ENCODE results near the gene IMPA2. TPM values are rescaled to one million over a fixed set of nuclear protein-coding genes. Genes with fewer than 3 reads are reported as not detected.

Gene IMPA2
- total RNA-seq, 1 experiment from 2014 or later: 22.4 TPM

- no peaks in the 10 kb centered on the region for H3K36me3 ChIP-seq (ENCODE audit: insufficient read depth, low read length, poor library complexity, severe bottlenecking)
- BruUV-seq (replicated peaks): no TSS peak
- no peak overlapping the region for H3K27ac ChIP-seq (ENCODE audit: low read depth, low read length, poor library complexity, severe bottlenecking)
- no peaks in the 10 kb centered on the region for H3K27me3 ChIP-seq (replicated peaks; ENCODE audit: insufficient read depth, low read depth, low read length, poor library complexity)
- H3K4me1 ChIP-seq (ENCODE audit: insufficient read depth, low read length, poor library complexity, severe bottlenecking): no peaks in the 10 kb centered on the region
- TF ChIP-seq CTCF (conservative IDR thresholded peaks at IDR 0.05; ENCODE audit: low read depth, low read length) (peak; percentile 37), EZH2 (IDR thresholded peaks at IDR 0.05; ENCODE audit: borderline replicate concordance, low read depth, low read length, poor library complexity, severe bottlenecking) (no peak)
- intact Hi-C loops (cut with micrococcal nuclease; ENCODE audit: unreplicated experiment): no loop called here
- H3K4me3 ChIP-seq (ENCODE audit: low read depth, low read length, poor library complexity, severe bottlenecking): no peak overlapping the region
- CTCF ChIA-PET: no interaction called here
- H3K9me3 ChIP-seq (ENCODE audit: low read depth, low read length, poor library complexity, severe bottlenecking): no peaks in the 10 kb centered on the region
- POLR2A ChIA-PET (ENCODE audit: low non-redundant PET): no interaction called here
- DNase-seq (ENCODE audit: low spot score): no peak
Observed at GRCh38 chr18:12057419-12058039, 76.2 kb downstream of the IMPA2 start.

- H3K4me3 ChIP-seq (ENCODE audit: low read depth, low read length, poor library complexity, severe bottlenecking): no peak overlapping the region
- intact Hi-C loops (cut with micrococcal nuclease; ENCODE audit: unreplicated experiment): no loop called here
- BruUV-seq (replicated peaks): no TSS peak
- no peak overlapping the region for H3K27ac ChIP-seq (ENCODE audit: low read depth, low read length, poor library complexity, severe bottlenecking)
- DNase-seq (ENCODE audit: low spot score): peak; percentile 22
- no peaks in the 10 kb centered on the region for H3K9me3 ChIP-seq (ENCODE audit: low read depth, low read length, poor library complexity, severe bottlenecking)
- H3K36me3 ChIP-seq (ENCODE audit: insufficient read depth, low read length, poor library complexity, severe bottlenecking): no peaks in the 10 kb centered on the region
- TF ChIP-seq EZH2 (IDR thresholded peaks at IDR 0.05; ENCODE audit: borderline replicate concordance, low read depth, low read length, poor library complexity, severe bottlenecking): no peak
- no peak for TF ChIP-seq CTCF (conservative IDR thresholded peaks at IDR 0.05; ENCODE audit: low read depth, low read length)
- H3K4me1 ChIP-seq (ENCODE audit: insufficient read depth, low read length, poor library complexity, severe bottlenecking): no peaks in the 10 kb centered on the region
- ChIA-PET POLR2A (ENCODE audit: low non-redundant PET) (no interaction called here), CTCF (interaction anchor here (0.6 to 1.1 kb wide), 2 partner anchors 63 to 212 kb away, joined by 3 read pairs; no protein-coding TSS in a partner anchor)
- H3K27me3 ChIP-seq (replicated peaks; ENCODE audit: insufficient read depth, low read depth, low read length, poor library complexity): no peaks in the 10 kb centered on the region
Observed at GRCh38 chr18:12059334-12060181, 78.3 kb downstream of the IMPA2 start.

- Histone ChIP-seq H3K27ac (ENCODE audit: low read depth, low read length, poor library complexity, severe bottlenecking) (no peak overlapping the region), H3K4me3 (ENCODE audit: low read depth, low read length, poor library complexity, severe bottlenecking) (no peak overlapping the region), H3K9me3 (ENCODE audit: low read depth, low read length, poor library complexity, severe bottlenecking) (no peaks in the 10 kb centered on the region), H3K36me3 (ENCODE audit: insufficient read depth, low read length, poor library complexity, severe bottlenecking) (no peaks in the 10 kb centered on the region), H3K27me3 (replicated peaks; ENCODE audit: insufficient read depth, low read depth, low read length, poor library complexity) (no peaks in the 10 kb centered on the region), H3K4me1 (ENCODE audit: insufficient read depth, low read length, poor library complexity, severe bottlenecking) (no peaks in the 10 kb centered on the region)
- intact Hi-C loops (cut with micrococcal nuclease; ENCODE audit: unreplicated experiment): no loop called here
- ChIA-PET CTCF (interaction anchor here (0.6 to 1.1 kb wide), 2 partner anchors 63 to 211 kb away, joined by 3 read pairs; no protein-coding TSS in a partner anchor), POLR2A (ENCODE audit: low non-redundant PET) (no interaction called here)
- TF ChIP-seq EZH2 (IDR thresholded peaks at IDR 0.05; ENCODE audit: borderline replicate concordance, low read depth, low read length, poor library complexity, severe bottlenecking): no peak
- TF ChIP-seq CTCF (conservative IDR thresholded peaks at IDR 0.05; ENCODE audit: low read depth, low read length): no peak
- no peak for DNase-seq (ENCODE audit: low spot score)
- no TSS peak for BruUV-seq (replicated peaks)
Observed at GRCh38 chr18:12060182-12060870, 79.0 kb downstream of the IMPA2 start.

Data from A673 (cell line).